Muscle of arm (tissue), 12 donors: ENCODE measurements around the gene EGR2. TPM values are rescaled to one million over a fixed set of nuclear protein-coding genes. Genes with fewer than 3 reads are reported as not detected.

Experiments used
- polyA plus RNA-seq, 12 donors: library from polyadenylated mRNA; unstranded; fragments of 120-200 nt; gene quantifications; one replicate each; pipeline ENCODE4 v1.2.1, GENCODE V29; 2013; ENCODE audit not compliant: insufficient read length in 12 of 12

EGR2 gene
- polyA plus RNA-seq, 12 donors, result 1.8 to 15.3 (median 3.7) TPM; not detected in 2

Other genes with a start within 250 kb of the EGR2 start
- 10 to 100 TPM in 11 of 12 donors, not detected in 1; 13.1 to 24.5 (median 15.6) TPM for gene ADO, start 11.6 kb downstream of the EGR2 start, polyA plus RNA-seq